Subcutaneous abdominal adipose tissue (tissue), 5 donors: Measurements from ENCODE around the gene PPCDC.
A peak's percentile ranks its signal among the peaks of the same experiment; 100 is the strongest.

Source experiments
- H3K27ac ChIP-seq: one replicate; pipeline ENCODE4 v1.7.0; 2013; ENCODE audit warnings: low read depth, mild to moderate bottlenecking, inconsistent platforms, low read length, moderate library complexity
- H3K27me3 ChIP-seq, 5 donors: one replicate each; pipeline ENCODE4 v1.7.0; 2013; ENCODE audit warnings: low read length in 5 of 5, inconsistent platforms in 1 of 5; ENCODE audit not compliant: control insufficient read depth in 5 of 5, insufficient read depth in 4 of 5
- H3K36me3 ChIP-seq, 5 donors: one replicate each; pipeline ENCODE4 v1.7.0; 2013; ENCODE audit warnings: low read length in 5 of 5; ENCODE audit not compliant: control insufficient read depth in 5 of 5, insufficient read depth in 5 of 5
- H3K4me1 ChIP-seq, 5 donors: one replicate each; pipeline ENCODE4 v1.7.0; 2013; ENCODE audit warnings: low read length in 5 of 5, mild to moderate bottlenecking in 3 of 5, moderate library complexity in 1 of 5; ENCODE audit not compliant: control insufficient read depth in 5 of 5, insufficient read depth in 5 of 5
- H3K4me3 ChIP-seq, 5 donors: one replicate each; pipeline ENCODE4 v1.7.0; 2013; ENCODE audit warnings: low read length in 5 of 5, low read depth in 1 of 5
- H3K9ac ChIP-seq, 5 donors: one replicate each; pipeline ENCODE4 v1.7.0; 2013; ENCODE audit warnings: low read length in 5 of 5, mild to moderate bottlenecking in 4 of 5, moderate library complexity in 3 of 5
- H3K9me3 ChIP-seq, 5 donors: one replicate each; pipeline ENCODE4 v1.7.0; 2013; ENCODE audit warnings: low read length in 5 of 5; ENCODE audit not compliant: control insufficient read depth in 5 of 5
- donor health status: healthy.
- donor health status: healthy.
- donor health status: healthy.
- donor health status: healthy.
- donor health status: healthy.

Gene PPCDC

DNA sequence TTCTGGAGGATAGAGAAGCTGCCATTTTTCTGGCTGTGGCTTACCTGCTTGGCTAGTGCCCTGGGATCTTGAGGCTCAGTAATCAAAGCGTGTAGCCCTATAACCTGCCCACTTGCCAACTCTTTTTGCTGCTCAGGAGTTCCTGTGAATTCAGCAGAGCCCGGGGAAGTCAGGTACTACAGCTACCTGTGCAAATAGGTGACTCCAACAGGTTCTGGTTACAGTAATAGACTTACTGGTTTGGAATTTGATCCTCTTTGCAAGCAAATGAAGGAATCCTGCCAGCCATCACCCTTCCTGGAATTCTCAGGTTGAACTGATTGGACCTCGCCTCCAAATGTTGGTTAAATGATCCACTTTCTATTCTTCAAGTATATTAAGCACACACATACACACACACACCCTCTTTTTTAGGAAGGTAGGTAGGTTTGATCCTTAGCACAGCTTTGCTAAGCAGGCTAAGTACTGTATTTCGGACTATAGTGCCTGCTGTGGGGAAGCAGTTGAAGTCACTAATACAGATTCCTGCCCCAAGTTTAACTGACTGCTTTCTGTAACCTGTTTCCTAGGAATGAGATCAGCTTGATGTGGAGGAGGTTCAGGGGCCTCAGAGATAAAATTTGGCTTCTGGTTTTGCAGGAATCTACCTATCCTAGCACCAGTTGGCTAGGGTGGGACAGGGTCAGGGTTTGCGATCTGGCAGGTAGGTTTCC lies 2.3 kb downstream of the PPCDC start:
- H3K27ac ChIP-seq, result no peak overlapping the region
- peaks cover 20 to 68% (median 48%) of the 10 kb centered on the region in 5 donors for H3K4me1 ChIP-seq
- H3K36me3 ChIP-seq, result peaks cover 0 to 5% (median 0%) of the 10 kb centered on the region in 5 donors
- peaks cover 0 to 7% (median 0%) of the 10 kb centered on the region in 5 donors for H3K27me3 ChIP-seq
- H3K4me3 ChIP-seq, result no peak overlapping the region
- H3K9me3 ChIP-seq, result no peaks in the 10 kb centered on the region
- peak overlapping the region in 1 of 5 donors; percentile 45 for H3K9ac ChIP-seq

DNA sequence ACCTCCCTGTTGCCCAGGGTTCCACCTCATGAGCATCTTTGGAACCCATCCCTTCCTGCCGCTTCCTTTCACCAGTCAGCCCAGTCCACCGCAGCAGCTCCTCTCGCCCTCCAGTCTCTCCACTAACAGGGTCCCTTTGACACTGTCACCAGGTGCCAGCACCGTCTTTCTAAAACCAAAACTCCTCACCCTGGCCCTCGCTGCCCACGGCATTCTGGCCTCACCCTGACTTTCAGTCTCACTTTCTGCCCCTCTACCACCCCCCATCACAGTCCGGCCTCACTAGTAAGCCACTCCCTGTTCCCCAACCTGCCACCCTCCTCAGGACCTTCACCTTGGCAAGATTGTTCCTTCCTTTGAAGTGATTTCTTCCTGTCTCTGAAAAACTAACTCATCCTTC lies 4.2 kb downstream of the PPCDC start:
- no peak overlapping the region for H3K4me3 ChIP-seq
- H3K27me3 ChIP-seq, result peaks cover 0 to 7% (median 0%) of the 10 kb centered on the region in 5 donors
- peaks cover 0 to 5% (median 0%) of the 10 kb centered on the region in 5 donors for H3K36me3 ChIP-seq
- H3K27ac ChIP-seq, result no peak overlapping the region
- peaks cover 22 to 78% (median 65%) of the 10 kb centered on the region in 5 donors for H3K4me1 ChIP-seq
- no peaks in the 10 kb centered on the region for H3K9me3 ChIP-seq
- peak overlapping the region in 2 of 5 donors; percentile 19 to 34 for H3K9ac ChIP-seq

DNA sequence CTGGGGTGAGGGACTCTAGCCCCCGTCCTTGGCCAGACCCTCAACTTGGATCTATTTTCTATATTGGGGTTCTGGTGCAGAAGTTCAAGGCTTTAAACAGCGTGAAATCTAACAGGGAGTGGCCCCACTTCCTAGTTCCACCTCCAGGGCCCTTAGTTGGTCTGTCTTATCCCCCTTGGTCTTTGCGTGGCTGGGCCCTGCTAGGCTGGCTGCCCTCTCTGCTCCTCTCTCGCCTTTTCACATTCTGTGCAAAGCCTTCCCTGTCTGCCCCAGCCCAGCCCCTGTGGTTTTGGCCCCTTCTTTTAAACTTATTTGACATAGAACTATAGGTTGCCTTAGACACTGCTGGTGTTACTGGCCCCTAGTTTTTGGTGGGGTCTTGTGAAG lies 5.6 kb downstream of the PPCDC start:
- Histone ChIP-seq H3K27me3 (peaks cover 0 to 7% (median 0%) of the 10 kb centered on the region in 5 donors), H3K4me3 (no peak overlapping the region), H3K9me3 (no peaks in the 10 kb centered on the region), H3K27ac (peak overlapping the region; percentile 92), H3K36me3 (peaks cover 0 to 5% (median 0%) of the 10 kb centered on the region in 5 donors), H3K9ac (peak overlapping the region in 2 of 5 donors; percentile 43 to 53), H3K4me1 (peaks cover 18 to 75% (median 62%) of the 10 kb centered on the region in 5 donors)

DNA sequence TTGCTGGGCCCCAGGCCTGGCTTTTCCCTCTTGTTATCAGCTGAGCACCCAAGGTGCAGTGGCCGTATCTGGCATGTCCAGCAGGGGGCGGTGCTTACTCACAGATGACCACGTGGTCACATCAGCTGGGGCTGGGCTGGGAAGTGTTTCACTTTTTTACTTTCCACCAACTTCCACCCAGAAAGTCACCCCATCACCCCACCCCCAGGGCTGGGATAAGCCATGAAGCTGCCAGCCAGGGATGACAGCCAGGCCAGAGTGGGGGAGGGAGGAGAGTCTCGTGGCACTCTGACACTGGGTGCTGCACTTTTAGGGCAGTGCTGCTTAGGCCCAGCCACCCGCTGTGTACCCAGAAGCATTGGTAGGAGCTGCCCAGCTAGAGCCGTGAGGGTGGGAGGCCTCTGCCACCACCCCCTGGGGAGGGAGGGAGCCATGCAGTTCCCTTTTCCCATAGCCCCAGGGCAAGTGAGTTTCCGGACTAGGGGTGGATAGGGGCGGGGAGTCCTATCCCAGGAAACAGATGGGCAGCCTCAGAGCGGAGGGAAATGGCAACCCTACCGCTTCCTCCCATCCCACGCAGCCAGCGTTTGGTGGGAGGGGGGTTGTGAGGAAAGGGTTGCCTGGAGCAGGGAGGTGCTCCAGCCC lies 6.1 kb downstream of the PPCDC start:
- H3K9ac ChIP-seq, result peak overlapping the region; percentile 40 to 90 (median 66)
- peak overlapping the region; percentile 92 for H3K27ac ChIP-seq

DNA sequence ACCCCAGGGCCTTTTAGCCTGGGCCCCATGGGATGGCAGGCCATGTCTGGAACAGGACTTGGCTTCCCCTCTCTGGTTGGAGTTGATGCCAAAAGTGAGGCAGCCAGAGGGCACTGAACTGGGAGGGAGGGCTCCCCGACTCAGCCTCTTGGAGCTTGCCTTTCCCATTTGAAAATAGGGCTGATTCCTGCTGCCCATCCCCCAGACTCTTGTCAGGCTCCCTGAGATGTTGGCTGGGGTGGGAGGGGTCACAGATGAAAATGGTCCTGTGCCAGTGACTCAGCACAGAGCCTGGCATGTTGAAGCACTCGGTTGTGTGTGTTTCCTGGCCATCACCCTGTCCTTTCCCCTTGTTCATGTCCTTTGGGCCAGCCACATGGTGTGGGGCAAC lies 6.6 kb downstream of the PPCDC start:
- Histone ChIP-seq H3K27ac (peak overlapping the region; percentile 92), H3K36me3 (peaks cover 0 to 5% (median 0%) of the 10 kb centered on the region in 5 donors), H3K9me3 (no peaks in the 10 kb centered on the region), H3K27me3 (peaks cover 0 to 7% (median 0%) of the 10 kb centered on the region in 5 donors), H3K4me1 (peaks cover 16 to 70% (median 55%) of the 10 kb centered on the region in 5 donors), H3K9ac (peak overlapping the region; percentile 40 to 90 (median 66)), H3K4me3 (peak overlapping the region; percentile 11 to 54 (median 41))

More for the DNA sequence above, 6.1 kb downstream of the PPCDC start:
- H3K9me3 ChIP-seq, result no peaks in the 10 kb centered on the region
- peaks cover 0 to 5% (median 0%) of the 10 kb centered on the region in 5 donors for H3K36me3 ChIP-seq
- H3K27me3 ChIP-seq, result peaks cover 0 to 7% (median 0%) of the 10 kb centered on the region in 5 donors
- peaks cover 16 to 75% (median 60%) of the 10 kb centered on the region in 5 donors for H3K4me1 ChIP-seq
- H3K4me3 ChIP-seq, result peak overlapping the region; percentile 11 to 54 (median 41)

DNA sequence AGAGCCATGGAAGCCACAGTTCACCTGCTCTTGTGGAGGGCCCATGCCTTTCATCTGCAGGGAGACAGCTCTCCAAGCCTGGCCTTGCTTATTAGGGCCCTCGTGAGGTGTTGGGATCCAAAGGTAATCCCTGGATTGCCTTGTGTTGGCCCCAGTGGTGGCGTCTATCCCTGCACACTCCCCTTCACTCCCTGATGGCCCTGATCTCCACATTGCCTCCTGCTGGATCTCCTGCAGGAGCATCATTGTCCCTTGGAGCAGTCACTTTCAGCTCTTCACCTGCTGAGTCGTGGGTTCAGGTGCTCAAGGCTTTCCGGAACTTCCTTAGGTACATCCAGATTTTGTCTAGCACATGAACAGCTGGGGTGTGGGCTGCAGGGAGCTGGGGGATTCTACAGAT lies 7.0 kb downstream of the PPCDC start:
- Histone ChIP-seq H3K9ac (peak overlapping the region in 2 of 5 donors; percentile 26 to 90), H3K27me3 (peaks cover 0 to 7% (median 0%) of the 10 kb centered on the region in 5 donors), H3K4me1 (peaks cover 16 to 66% (median 51%) of the 10 kb centered on the region in 5 donors), H3K9me3 (no peaks in the 10 kb centered on the region), H3K36me3 (peaks cover 0 to 5% (median 0%) of the 10 kb centered on the region in 5 donors), H3K27ac (peak overlapping the region; percentile 92), H3K4me3 (peak overlapping the region in 3 of 5 donors; percentile 3 to 54 (median 36))

DNA sequence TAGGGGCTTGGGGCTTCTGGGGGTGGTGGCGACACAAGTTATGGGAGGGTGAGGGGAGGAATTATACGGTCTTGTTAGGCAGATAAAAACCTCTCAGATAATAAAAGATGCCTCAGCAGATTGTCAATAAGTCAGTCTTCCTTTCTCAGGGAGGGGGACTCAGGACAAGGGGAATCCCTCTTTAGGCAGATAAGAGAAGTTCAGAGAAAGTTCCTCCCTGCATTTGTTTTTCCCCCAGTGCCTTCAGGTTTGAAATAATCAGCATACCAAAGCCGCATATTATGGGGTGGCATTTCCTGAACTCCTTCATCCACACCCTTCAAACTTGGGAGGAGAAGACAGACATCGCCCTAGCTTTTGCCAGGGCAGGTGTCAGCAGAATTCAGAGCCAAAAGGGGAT lies 8.5 kb downstream of the PPCDC start:
- Histone ChIP-seq H3K27me3 (peaks cover 0 to 7% (median 0%) of the 10 kb centered on the region in 5 donors), H3K27ac (peak overlapping the region; percentile 18), H3K9me3 (no peaks in the 10 kb centered on the region), H3K9ac (peak overlapping the region in 1 of 5 donors; percentile 31), H3K4me3 (no peak overlapping the region), H3K4me1 (peaks cover 16 to 58% (median 51%) of the 10 kb centered on the region in 5 donors), H3K36me3 (peaks cover 0 to under 1% (median 0%) of the 10 kb centered on the region in 5 donors)

DNA sequence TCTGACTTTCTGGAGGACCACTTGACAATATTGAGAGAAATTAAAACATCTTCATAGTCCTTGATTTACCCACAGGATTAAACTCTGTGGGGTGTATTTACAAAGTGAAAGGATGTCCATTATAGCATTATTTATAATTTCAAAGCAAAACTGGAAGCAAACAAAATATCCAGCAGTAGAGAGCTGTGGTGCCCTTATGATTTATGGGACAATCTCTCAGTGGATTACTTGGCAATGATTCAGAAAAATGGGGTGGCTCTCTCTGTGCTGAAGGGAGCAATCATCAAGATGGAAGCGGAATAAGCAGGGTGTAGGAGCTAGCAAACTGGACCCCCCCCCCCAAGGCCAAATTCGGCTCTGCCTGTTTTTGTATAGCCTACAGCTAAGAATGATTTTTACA lies 9.0 kb downstream of the PPCDC start:
- H3K9me3 ChIP-seq, result no peaks in the 10 kb centered on the region
- H3K9ac ChIP-seq, result peak overlapping the region in 1 of 5 donors; percentile 31
- peaks cover 0 to 3% (median 0%) of the 10 kb centered on the region in 5 donors for H3K36me3 ChIP-seq
- H3K27ac ChIP-seq, result peak overlapping the region; percentile 18
- H3K4me1 ChIP-seq, result peaks cover 16 to 58% (median 51%) of the 10 kb centered on the region in 5 donors
- H3K4me3 ChIP-seq, result no peak overlapping the region
- peaks cover 0 to 7% (median 0%) of the 10 kb centered on the region in 5 donors for H3K27me3 ChIP-seq

DNA sequence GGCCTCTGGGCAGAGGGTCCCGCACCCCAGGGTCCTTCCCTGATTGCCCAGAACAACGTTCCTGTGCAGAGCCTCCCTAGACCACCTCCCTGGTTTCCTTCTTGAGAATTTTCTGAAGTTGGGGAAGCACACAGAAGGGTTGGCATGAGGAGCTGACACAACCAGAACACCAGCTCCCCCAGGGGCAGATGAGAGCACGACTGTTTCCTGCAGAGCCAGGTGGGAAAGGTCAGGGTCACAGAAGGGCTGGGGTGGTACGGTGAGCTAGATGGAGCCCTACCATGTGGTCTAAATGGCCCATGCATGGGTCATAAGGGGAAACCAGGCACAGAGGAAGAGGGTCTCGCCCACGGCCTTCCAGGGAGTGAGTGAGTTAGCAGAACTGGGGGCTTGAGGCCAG lies 10.4 kb downstream of the PPCDC start:
- H3K4me1 ChIP-seq, result peaks cover 16 to 52% (median 50%) of the 10 kb centered on the region in 5 donors
- H3K4me3 ChIP-seq, result no peak overlapping the region
- H3K9ac ChIP-seq, result no peak overlapping the region
- H3K36me3 ChIP-seq, result peaks cover 0 to 3% (median 0%) of the 10 kb centered on the region in 5 donors
- H3K27me3 ChIP-seq, result peaks cover 0 to 7% (median 0%) of the 10 kb centered on the region in 5 donors
- H3K9me3 ChIP-seq, result no peaks in the 10 kb centered on the region
- H3K27ac ChIP-seq, result no peak overlapping the region

DNA sequence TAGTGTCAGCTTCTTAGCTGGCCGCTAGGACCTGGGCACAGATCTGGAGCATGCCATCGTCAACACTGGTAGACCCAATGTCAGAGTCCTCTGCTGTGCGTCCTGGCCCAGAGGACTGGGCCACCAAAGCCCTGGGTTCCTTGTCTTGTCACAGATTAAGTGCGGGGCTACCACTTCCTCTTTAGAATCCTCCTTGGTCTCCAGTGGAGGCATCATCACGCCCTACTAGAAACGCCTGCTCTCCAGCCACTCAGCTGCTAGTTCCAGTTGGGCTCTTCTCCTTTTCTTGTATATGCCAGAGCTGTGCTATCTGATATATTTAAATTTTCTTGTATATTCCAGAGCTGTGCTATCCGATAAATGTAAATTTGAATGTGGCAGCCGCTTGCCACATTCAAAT lies 11.2 kb downstream of the PPCDC start:
- H3K4me1 ChIP-seq, result peaks cover 12 to 50% (median 48%) of the 10 kb centered on the region in 5 donors
- H3K36me3 ChIP-seq, result peaks cover 0 to 3% (median 0%) of the 10 kb centered on the region in 5 donors
- H3K27ac ChIP-seq, result no peak overlapping the region

More for the DNA sequence above, 11.2 kb downstream of the PPCDC start:
- H3K9ac ChIP-seq, result no peak overlapping the region
- peaks cover 0 to 5% (median 0%) of the 10 kb centered on the region in 5 donors for H3K27me3 ChIP-seq
- no peaks in the 10 kb centered on the region for H3K9me3 ChIP-seq
- no peak overlapping the region for H3K4me3 ChIP-seq
